Vagina (tissue), 2 donors: ENCODE data around the gene CA5A.
"Not testable (repeated sequence)": the region's sequence is repeated elsewhere in the genome, so short reads cannot be mapped to it uniquely, and the experiment has no call there.

Experiments used
- POLR2A ChIP-seq, 2 donors: fragments of 450-650 bp; IDR thresholded peaks; one replicate each; pipeline ENCODE4 v1.6.1; 2017; ENCODE audit warnings: antibody characterized with exemption in 2 of 2, mild to moderate bottlenecking in 2 of 2, moderate library complexity in 2 of 2
- TF ChIP-seq, protein P1 (sequence below), 3 experiments: fragments of 450-650 bp in 2 of 3; fragments of 200-600 bp in 1 of 3; sonication (generic) in 1 of 3; IDR thresholded peaks; one replicate each; pipeline ENCODE4 v1.5.1; 2017 to 2019; ENCODE audit warnings: antibody characterized with exemption in 3 of 3, mild to moderate bottlenecking in 2 of 3, moderate library complexity in 2 of 3

DNA sequence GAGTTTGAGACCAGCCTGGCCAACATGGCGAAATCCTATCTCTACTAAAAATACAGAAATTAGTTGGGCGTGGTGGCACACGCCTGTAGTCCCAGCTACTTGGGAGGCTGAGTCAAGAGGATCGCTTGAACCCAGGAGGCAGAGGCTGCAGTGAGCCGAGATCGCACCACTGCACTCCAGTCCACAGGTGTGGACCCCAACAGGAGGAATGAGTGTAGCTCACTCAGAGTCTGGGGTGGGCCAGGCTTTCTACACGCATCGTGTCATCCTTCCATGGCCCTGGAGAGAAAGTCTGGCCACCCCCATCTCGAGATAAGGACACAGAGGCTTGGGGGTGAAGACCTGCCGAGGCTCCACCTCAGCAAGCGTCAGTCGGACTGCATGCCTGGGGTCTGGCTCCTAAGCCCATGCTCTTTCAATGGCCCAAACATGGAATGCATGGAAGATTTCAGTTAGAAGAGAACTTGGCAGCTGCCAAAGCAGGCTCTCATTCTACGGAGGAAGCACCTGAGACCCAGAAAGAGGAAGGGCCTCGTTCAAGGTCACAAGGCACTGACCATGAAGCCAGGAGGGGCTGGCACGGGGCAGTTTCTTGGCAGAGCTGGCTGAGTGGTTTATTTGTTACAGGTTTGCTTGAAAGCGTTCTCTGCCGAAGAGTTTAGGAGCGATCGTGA, 1.4 kb downstream of the CA5A start:
- TF ChIP-seq, protein P1, sequence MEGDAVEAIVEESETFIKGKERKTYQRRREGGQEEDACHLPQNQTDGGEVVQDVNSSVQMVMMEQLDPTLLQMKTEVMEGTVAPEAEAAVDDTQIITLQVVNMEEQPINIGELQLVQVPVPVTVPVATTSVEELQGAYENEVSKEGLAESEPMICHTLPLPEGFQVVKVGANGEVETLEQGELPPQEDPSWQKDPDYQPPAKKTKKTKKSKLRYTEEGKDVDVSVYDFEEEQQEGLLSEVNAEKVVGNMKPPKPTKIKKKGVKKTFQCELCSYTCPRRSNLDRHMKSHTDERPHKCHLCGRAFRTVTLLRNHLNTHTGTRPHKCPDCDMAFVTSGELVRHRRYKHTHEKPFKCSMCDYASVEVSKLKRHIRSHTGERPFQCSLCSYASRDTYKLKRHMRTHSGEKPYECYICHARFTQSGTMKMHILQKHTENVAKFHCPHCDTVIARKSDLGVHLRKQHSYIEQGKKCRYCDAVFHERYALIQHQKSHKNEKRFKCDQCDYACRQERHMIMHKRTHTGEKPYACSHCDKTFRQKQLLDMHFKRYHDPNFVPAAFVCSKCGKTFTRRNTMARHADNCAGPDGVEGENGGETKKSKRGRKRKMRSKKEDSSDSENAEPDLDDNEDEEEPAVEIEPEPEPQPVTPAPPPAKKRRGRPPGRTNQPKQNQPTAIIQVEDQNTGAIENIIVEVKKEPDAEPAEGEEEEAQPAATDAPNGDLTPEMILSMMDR (IDR thresholded peaks at IDR 0.05): not testable (repeated sequence)
- not testable (repeated sequence) for TF ChIP-seq POLR2A (IDR thresholded peaks at IDR 0.05)
